Body of pancreas (tissue), 4 donors: ENCODE results near the gene RASA3. TPM values are rescaled to one million over a fixed set of nuclear protein-coding genes. Genes with fewer than 3 reads are reported as not detected.

Experiments
- ATAC-seq: fragments of 150-250 bp; one replicate; pipeline ENCODE4 v1.9.1; 2016
- DNase-seq, 4 donors: peaks; one replicate each; pipeline ENCODE4 v3.0.0-alpha.2; 2019
- H3K27ac ChIP-seq, 4 donors: fragments of 200-600 bp; sonication (generic); 1 replicate in 3 of 4; 2 replicates in 1 of 4; pipeline versions ENCODE4 v1.5.1 to v1.6.1; 2016 to 2019; ENCODE audit warnings: mild to moderate bottlenecking in 1 of 4, mixed read lengths in 1 of 4, moderate library complexity in 1 of 4
- H3K27me3 ChIP-seq, 2 donors: fragments of 200-600 bp; sonication (generic); one replicate each; pipeline ENCODE4 v1.6.0; 2016; ENCODE audit warnings: mild to moderate bottlenecking in 1 of 2
- H3K36me3 ChIP-seq, 2 donors: fragments of 200-600 bp; sonication (generic); replicated peaks in 1 of 2; 2 replicates each; pipeline ENCODE4 v1.5.1; 2016; ENCODE audit warnings: low read depth in 2 of 2; ENCODE audit not compliant: insufficient read depth in 1 of 2
- H3K4me1 ChIP-seq: fragments of 200-600 bp; sonication (generic); one replicate; pipeline ENCODE4 v1.6.0; 2016
- H3K4me3 ChIP-seq, 2 donors: fragments of 200-600 bp; sonication (generic); 1 replicate in 1 of 2; 2 replicates in 1 of 2; pipeline ENCODE4 v1.5.1; 2016 to 2019
- H3K9me3 ChIP-seq, 3 donors: fragments of 200-600 bp; sonication (generic); 1 replicate in 2 of 3; 2 replicates in 1 of 3; pipeline ENCODE4 v1.5.1; 2016
- POLR2A ChIP-seq, 3 donors: fragments of 450-650 bp; IDR thresholded peaks; one replicate each; pipeline ENCODE4 v1.6.1; 2016; ENCODE audit warnings: antibody characterized with exemption in 3 of 3, mild to moderate bottlenecking in 2 of 3
- WGBS, 2 donors: methylation state at CpG; one replicate each; pipeline ENCODE4 v1.1.5; 2017; 5-methylcytosine and 5-hydroxymethylcytosine counted together
- intact Hi-C: fragments of 100-400 bp; cut with DNase I; formaldehyde crosslinking; loops from one replicate; pipeline ENCODE4 v1.15.1; 2023
- total RNA-seq, 2 donors: library from RNA; depleted of rRNA; stranded (reverse); fragments of >200 nt; gene quantifications; one replicate each; pipeline ENCODE4 v1.1.0, GENCODE V29; 2016
- TF ChIP-seq, protein P1 (sequence below), 7 experiments: fragments of 450-650 bp in 4 of 7; fragments of 200-600 bp in 3 of 7; sonication (generic) in 3 of 7; IDR thresholded peaks; one replicate each; pipeline ENCODE4 v1.5.1; 2016 to 2019; ENCODE audit warnings: antibody characterized with exemption in 7 of 7

Gene RASA3
- total RNA-seq, 2 donors from 2014 or later, result 10.2 to 19.2 TPM

DNA sequence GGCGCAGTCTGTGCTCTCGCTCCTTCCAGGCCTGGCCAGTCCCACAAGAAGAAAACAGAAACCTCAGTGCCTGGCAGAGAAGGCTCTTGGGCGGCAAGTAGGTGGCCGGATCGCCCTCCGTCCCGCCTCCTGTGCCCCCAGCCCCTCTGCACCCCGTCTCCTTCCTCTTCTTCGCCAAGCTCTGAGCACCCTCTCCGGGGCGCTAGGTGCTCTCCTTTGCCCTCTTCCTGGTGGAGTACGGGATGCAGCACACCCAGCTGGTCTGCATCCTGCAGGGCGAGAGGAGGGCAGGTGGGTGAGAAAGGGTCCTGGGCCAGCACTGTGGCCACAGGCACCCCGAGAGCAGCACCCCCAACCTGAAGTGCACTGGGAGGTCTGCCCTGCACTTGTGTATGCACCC lies 175.9 kb downstream of the RASA3 start:
- intact Hi-C loops, result no loop called here
- WGBS, 2 donors, result 90 to 100% methylated on average over 3 to 13 of the region's 14 CpGs
- TF ChIP-seq, protein P1, sequence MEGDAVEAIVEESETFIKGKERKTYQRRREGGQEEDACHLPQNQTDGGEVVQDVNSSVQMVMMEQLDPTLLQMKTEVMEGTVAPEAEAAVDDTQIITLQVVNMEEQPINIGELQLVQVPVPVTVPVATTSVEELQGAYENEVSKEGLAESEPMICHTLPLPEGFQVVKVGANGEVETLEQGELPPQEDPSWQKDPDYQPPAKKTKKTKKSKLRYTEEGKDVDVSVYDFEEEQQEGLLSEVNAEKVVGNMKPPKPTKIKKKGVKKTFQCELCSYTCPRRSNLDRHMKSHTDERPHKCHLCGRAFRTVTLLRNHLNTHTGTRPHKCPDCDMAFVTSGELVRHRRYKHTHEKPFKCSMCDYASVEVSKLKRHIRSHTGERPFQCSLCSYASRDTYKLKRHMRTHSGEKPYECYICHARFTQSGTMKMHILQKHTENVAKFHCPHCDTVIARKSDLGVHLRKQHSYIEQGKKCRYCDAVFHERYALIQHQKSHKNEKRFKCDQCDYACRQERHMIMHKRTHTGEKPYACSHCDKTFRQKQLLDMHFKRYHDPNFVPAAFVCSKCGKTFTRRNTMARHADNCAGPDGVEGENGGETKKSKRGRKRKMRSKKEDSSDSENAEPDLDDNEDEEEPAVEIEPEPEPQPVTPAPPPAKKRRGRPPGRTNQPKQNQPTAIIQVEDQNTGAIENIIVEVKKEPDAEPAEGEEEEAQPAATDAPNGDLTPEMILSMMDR (IDR thresholded peaks at IDR 0.05), result no peak
- TF ChIP-seq POLR2A (IDR thresholded peaks at IDR 0.05), result no peak

DNA sequence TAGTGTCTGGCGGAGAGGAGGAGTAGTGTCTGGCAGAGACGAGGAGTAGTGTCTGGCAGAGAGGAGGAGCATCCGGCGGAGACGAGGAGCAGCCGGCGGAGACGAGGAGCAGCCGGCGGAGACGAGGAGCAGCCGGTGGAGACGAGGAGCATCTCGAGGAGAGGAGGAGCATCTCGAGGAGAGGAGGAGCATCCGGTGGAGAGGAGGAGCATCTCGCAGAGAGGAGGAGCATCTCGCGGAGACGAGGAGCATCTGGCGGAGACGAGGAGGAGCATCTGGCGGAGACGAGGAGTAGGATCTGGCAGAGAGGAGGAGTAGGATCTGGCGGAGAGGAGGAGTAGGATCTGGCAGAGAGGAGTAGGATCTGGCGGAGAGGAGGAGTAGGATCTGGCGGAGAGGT lies 176.7 kb downstream of the RASA3 start:
- Histone ChIP-seq H3K27ac (no peak overlapping the region), H3K36me3 (peaks cover 0 to 3% of the 10 kb centered on the region in 2 donors), H3K9me3 (no peaks in the 10 kb centered on the region), H3K4me1 (peaks cover 10% of the 10 kb centered on the region), H3K4me3 (no peak overlapping the region), H3K27me3 (no peaks in the 10 kb centered on the region)
- intact Hi-C loops, result no loop called here
- 85 to 95% methylated on average over 23 to 27 of the region's 27 CpGs for WGBS, 2 donors
- TF ChIP-seq POLR2A (IDR thresholded peaks at IDR 0.05), result no peak
- TF ChIP-seq, protein P1 (IDR thresholded peaks at IDR 0.05), result no peak
- DNase-seq, result no peak
- ATAC-seq, result no peak

More for the DNA sequence above, 175.9 kb downstream of the RASA3 start:
- DNase-seq (no peak), ATAC-seq (no peak)
- Histone ChIP-seq H3K27me3 (no peaks in the 10 kb centered on the region), H3K9me3 (no peaks in the 10 kb centered on the region), H3K4me1 (peaks cover 1% of the 10 kb centered on the region), H3K27ac (no peak overlapping the region), H3K36me3 (peaks cover 0 to 3% of the 10 kb centered on the region in 2 donors), H3K4me3 (no peak overlapping the region)

DNA sequence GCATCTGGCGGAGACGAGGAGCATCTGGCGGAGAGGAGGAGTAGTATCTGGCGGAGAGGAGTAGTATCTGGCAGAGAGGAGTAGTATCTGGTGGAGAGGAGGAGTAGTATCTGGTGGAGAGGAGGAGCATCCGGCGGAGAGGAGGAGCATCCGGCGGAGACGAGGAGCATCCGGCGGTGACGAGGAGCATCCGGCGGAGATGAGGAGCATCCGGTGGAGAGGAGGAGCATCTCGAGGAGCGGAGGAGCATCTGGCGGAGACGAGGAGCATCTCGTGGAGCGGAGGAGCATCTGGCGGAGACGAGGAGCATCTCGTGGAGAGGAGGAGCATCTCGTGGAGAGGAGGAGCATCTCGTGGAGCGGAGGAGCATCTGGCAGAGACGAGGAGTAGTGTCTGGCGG lies 177.2 kb downstream of the RASA3 start:
- intact Hi-C loops, result no loop called here
- H3K36me3 ChIP-seq, result peaks cover 0 to 3% of the 10 kb centered on the region in 2 donors
- H3K4me1 ChIP-seq, result peaks cover 12% of the 10 kb centered on the region
- no peak overlapping the region for H3K4me3 ChIP-seq
- no peak overlapping the region for H3K27ac ChIP-seq
- WGBS, 2 donors, result 86 to 94% methylated on average over 29 of the region's 29 CpGs
- no peak for TF ChIP-seq POLR2A (IDR thresholded peaks at IDR 0.05)
- ATAC-seq (no peak), DNase-seq (no peak)
- no peaks in the 10 kb centered on the region for H3K9me3 ChIP-seq
- H3K27me3 ChIP-seq, result no peaks in the 10 kb centered on the region

DNA sequence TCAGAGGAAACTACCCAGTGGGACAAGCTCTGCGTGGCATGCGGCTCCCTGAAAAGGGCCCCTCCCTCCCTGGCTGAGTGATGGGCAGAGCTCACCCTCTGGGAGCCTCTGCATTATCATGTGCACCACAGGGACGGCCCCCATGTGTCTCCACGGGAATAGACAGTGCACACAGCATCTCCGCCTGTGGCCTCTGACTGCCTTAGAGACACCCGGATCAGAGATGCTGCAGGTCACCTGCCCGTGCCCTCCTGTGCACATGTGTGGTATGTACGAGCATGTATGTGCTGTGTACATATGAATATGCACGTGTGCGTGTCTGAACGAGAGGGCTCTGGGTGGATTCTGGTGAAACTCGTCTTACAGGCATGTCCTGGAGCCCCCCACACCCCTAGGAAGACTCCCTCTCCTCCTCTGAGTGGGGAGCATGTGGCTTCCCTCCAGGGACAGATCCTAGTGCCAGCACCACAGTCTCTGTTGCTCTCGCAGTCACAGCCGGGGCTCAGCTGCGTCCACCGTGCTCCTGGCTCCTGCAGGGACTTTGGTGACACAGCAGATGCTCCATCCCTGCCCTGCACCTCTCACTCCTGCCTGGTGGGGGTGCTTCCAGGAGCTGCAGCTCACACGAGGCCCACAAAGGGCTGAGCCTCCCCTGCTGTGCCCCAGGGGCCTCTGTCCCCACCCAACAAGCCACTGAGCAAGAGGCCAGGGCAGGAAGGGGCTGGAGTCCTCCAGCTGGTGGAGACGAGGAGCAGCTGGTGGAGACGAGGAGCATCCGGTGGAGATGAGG lies 178.2 kb downstream of the RASA3 start:
- Histone ChIP-seq H3K36me3 (peaks cover 0 to 3% of the 10 kb centered on the region in 2 donors), H3K27ac (no peak overlapping the region), H3K4me1 (peaks cover 12% of the 10 kb centered on the region), H3K9me3 (no peaks in the 10 kb centered on the region), H3K4me3 (no peak overlapping the region), H3K27me3 (no peaks in the 10 kb centered on the region)
- DNase-seq, result no peak
- intact Hi-C loops, result loop anchor here (5.0 kb wide), 1 partner anchor 273 kb away; no protein-coding TSS in a partner anchor
- TF ChIP-seq, protein P1 (IDR thresholded peaks at IDR 0.05), result no peak
- no peak for TF ChIP-seq POLR2A (IDR thresholded peaks at IDR 0.05)
- WGBS, 2 donors, result 79 to 82% methylated on average over 13 to 19 of the region's 20 CpGs
- no peak for ATAC-seq

DNA sequence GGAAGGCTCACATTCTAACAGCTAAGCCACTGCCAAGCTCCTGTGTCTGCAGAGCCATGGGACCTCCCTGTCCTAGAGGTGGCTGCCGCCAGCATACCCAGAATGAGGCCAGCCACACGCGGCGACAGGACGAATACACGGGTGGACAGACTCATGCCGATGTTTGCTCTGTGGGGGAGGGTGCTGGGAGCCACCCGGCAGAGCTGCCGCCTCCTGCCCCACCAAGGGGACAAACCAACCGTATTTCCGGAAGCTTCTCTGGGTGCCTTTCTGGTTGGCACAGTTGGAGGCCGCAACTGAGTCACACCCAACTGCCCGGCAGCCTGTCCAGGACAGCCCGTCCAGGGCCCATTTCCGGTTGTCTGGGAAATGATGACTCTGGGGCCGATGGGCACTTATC lies 178.9 kb downstream of the RASA3 start:
- no peak overlapping the region for H3K27ac ChIP-seq
- no peak overlapping the region for H3K4me3 ChIP-seq
- peaks cover 0 to 3% of the 10 kb centered on the region in 2 donors for H3K36me3 ChIP-seq
- intact Hi-C loops, result loop anchor here (5.0 kb wide), 1 partner anchor 274 kb away; no protein-coding TSS in a partner anchor
- H3K27me3 ChIP-seq, result no peaks in the 10 kb centered on the region
- ATAC-seq, result no peak
- H3K9me3 ChIP-seq, result no peaks in the 10 kb centered on the region
- H3K4me1 ChIP-seq, result peaks cover 12% of the 10 kb centered on the region
- TF ChIP-seq, protein P1 (IDR thresholded peaks at IDR 0.05), result no peak
- no peak for TF ChIP-seq POLR2A (IDR thresholded peaks at IDR 0.05)
- 91 to 93% methylated on average over 5 to 16 of the region's 16 CpGs for whole genome bisulfite sequencing, 2 donors
- peak in 1 of 4 donors; percentile 9 for DNase-seq
